Activated T-cell treated with anti-CD3 and anti-CD28 coated beads, Interleukin-2, amount 50 U/mL, for 48 hours (primary cell): ENCODE results near the gene RBFOX2.
A peak's percentile ranks its signal among the peaks of the same experiment; 100 is the strongest.

Experiments used
- DNase-seq, 2 experiments: peaks; one replicate each; pipeline ENCODE4 v3.0.0-alpha.2; 2020

Gene RBFOX2

GRCh38 chr22:35860087-35860733 lies 168.4 kb downstream of the RBFOX2 start:
- no peak for DNase-seq

- no peak for DNase-seq
Observed at GRCh38 chr22:35854334-35854733, 174.3 kb downstream of the RBFOX2 start.

GRCh38 chr22:35852076-35852475 lies 176.5 kb downstream of the RBFOX2 start:
- no peak for DNase-seq

GRCh38 chr22:35850831-35851230 lies 177.8 kb downstream of the RBFOX2 start:
- DNase-seq = no peak

- DNase-seq = no peak
Observed at GRCh38 chr22:35846804-35847203, 181.8 kb downstream of the RBFOX2 start.

GRCh38 chr22:35844886-35845285 lies 183.7 kb downstream of the RBFOX2 start:
- no peak for DNase-seq

- DNase-seq = no peak
Observed at GRCh38 chr22:35842954-35843353, 185.7 kb downstream of the RBFOX2 start.

GRCh38 chr22:35842519-35842913 lies 186.1 kb downstream of the RBFOX2 start:
- no peak for DNase-seq

GRCh38 chr22:35841907-35842518 lies 186.6 kb downstream of the RBFOX2 start:
- no peak for DNase-seq

GRCh38 chr22:35840302-35840739 lies 188.3 kb downstream of the RBFOX2 start:
- DNase-seq = peak in 1 of 2 experiments; percentile 28

- DNase-seq = no peak
Observed at GRCh38 chr22:35839841-35840301, 188.8 kb downstream of the RBFOX2 start.

- DNase-seq = no peak
Observed at GRCh38 chr22:35838855-35839576, 189.6 kb downstream of the RBFOX2 start.

- no peak for DNase-seq
Observed at GRCh38 chr22:35837101-35837727, 191.4 kb downstream of the RBFOX2 start.

- no peak for DNase-seq
Observed at GRCh38 chr22:35835998-35836691, 192.5 kb downstream of the RBFOX2 start.

- no peak for DNase-seq
Observed at GRCh38 chr22:35835267-35835997, 193.2 kb downstream of the RBFOX2 start.

GRCh38 chr22:35834061-35834460 lies 194.6 kb downstream of the RBFOX2 start:
- no peak for DNase-seq

GRCh38 chr22:35830305-35830704 lies 198.3 kb downstream of the RBFOX2 start:
- DNase-seq = no peak

- DNase-seq = no peak
Observed at GRCh38 chr22:35824256-35824655, 204.4 kb downstream of the RBFOX2 start.

GRCh38 chr22:35821654-35822053 lies 207.0 kb downstream of the RBFOX2 start:
- no peak for DNase-seq

GRCh38 chr22:35819421-35819820 lies 209.2 kb downstream of the RBFOX2 start:
- DNase-seq = no peak

GRCh38 chr22:35818897-35819296 lies 209.7 kb downstream of the RBFOX2 start:
- DNase-seq = no peak

GRCh38 chr22:35812600-35812999 lies 216.0 kb downstream of the RBFOX2 start:
- no peak for DNase-seq
